Ishikawa (cell line): ENCODE results near the gene RAB31.
A peak's percentile ranks its signal among the peaks of the same experiment; 100 is the strongest.

Experiments
- CEBPB ChIP-seq: IDR thresholded peaks from 2 replicates; pipeline ENCODE4 v1.6.1; 2012
- CREB1 ChIP-seq: IDR thresholded peaks from 2 replicates; pipeline ENCODE4 v1.6.1; 2012; ENCODE audit warnings: low read depth
- EGR1 ChIP-seq: IDR thresholded peaks from 2 replicates; pipeline ENCODE4 v1.6.1; 2012
- EP300 ChIP-seq: IDR thresholded peaks from 2 replicates; pipeline ENCODE4 v1.6.1; 2012; ENCODE audit warnings: borderline replicate concordance
- FOXM1 ChIP-seq: IDR thresholded peaks from 2 replicates; pipeline ENCODE4 v1.6.1; 2012; ENCODE audit warnings: low read depth, borderline replicate concordance
- NFIC ChIP-seq: IDR thresholded peaks from 2 replicates; pipeline ENCODE4 v1.6.1; 2012
- RAD21 ChIP-seq: IDR thresholded peaks from 2 replicates; pipeline ENCODE4 v1.6.1; 2012; ENCODE audit warnings: low read depth
- REST ChIP-seq: IDR thresholded peaks from 2 replicates; pipeline ENCODE4 v1.6.1; 2012; ENCODE audit warnings: low read depth, mild to moderate bottlenecking
- TAF1 ChIP-seq: IDR thresholded peaks from 2 replicates; pipeline ENCODE4 v1.6.1; 2012; ENCODE audit warnings: low read depth, mild to moderate bottlenecking
- TCF12 ChIP-seq: IDR thresholded peaks from 2 replicates; pipeline ENCODE4 v1.6.1; 2012; ENCODE audit warnings: low read depth
- TEAD4 ChIP-seq: IDR thresholded peaks from 2 replicates; pipeline ENCODE4 v1.6.1; 2012
- USF1 ChIP-seq: IDR thresholded peaks from 2 replicates; pipeline ENCODE4 v1.6.1; 2012
- YY1 ChIP-seq: IDR thresholded peaks from 2 replicates; pipeline ENCODE4 v1.6.1; 2012; ENCODE audit warnings: low read depth
- ZBTB7A ChIP-seq: IDR thresholded peaks from 2 replicates; pipeline ENCODE4 v1.6.1; 2012; ENCODE audit warnings: low read depth

RAB31 gene

GRCh38 chr18:9691235-9691634, 16.9 kb upstream of the RAB31 start:
- TF ChIP-seq CEBPB (no peak), EGR1 (no peak), TEAD4 (no peak), YY1 (no peak), TAF1 (no peak), USF1 (no peak), CREB1 (no peak), ZBTB7A (no peak), EP300 (no peak), REST (no peak), FOXM1 (no peak), TCF12 (no peak), NFIC (no peak)

- no peak for TF ChIP-seq RAD21
- TF ChIP-seq TEAD4 = no peak
- no peak for TF ChIP-seq FOXM1
- no peak for TF ChIP-seq ZBTB7A
- no peak for TF ChIP-seq NFIC
- TF ChIP-seq YY1 = no peak
- TF ChIP-seq REST = no peak
- no peak for TF ChIP-seq EP300
- no peak for TF ChIP-seq CREB1
- TF ChIP-seq USF1 = no peak
- TF ChIP-seq CEBPB = no peak
- TF ChIP-seq TCF12 = no peak
These were observed 13.9 kb upstream of the RAB31 start for GRCh38 chr18:9694174-9694573.

- peak; percentile 11; the same call in 1 of the 2 replicates for TF ChIP-seq RAD21
- TF ChIP-seq USF1 = no peak
These were observed 13.1 kb upstream of the RAB31 start for GRCh38 chr18:9694952-9695495.

GRCh38 chr18:9695605-9696004, 12.5 kb upstream of the RAB31 start:
- TF ChIP-seq NFIC (no peak), TCF12 (no peak), FOXM1 (no peak), TEAD4 (no peak), EGR1 (no peak), ZBTB7A (no peak), RAD21 (no peak), CEBPB (no peak), USF1 (no peak), REST (no peak)
